ENCODE data around the gene KCNK3.

Gene KCNK3

GRCh38 chr2:26666671-26667070 lies 25.9 kb upstream of the KCNK3 start:
- no peak for DNase-seq

GRCh38 chr2:26668041-26668440 lies 24.5 kb upstream of the KCNK3 start:
- DNase-seq, result no peak

- DNase-seq, result no peak
Observed at GRCh38 chr2:26668856-26669750, 23.4 kb upstream of the KCNK3 start.

GRCh38 chr2:26670171-26670570 lies 22.4 kb upstream of the KCNK3 start:
- no peak for DNase-seq

- DNase-seq, result no peak
Observed at GRCh38 chr2:26670931-26671460, 21.5 kb upstream of the KCNK3 start.

GRCh38 chr2:26671691-26672090 lies 20.8 kb upstream of the KCNK3 start:
- no peak for DNase-seq

- no peak for DNase-seq
Observed at GRCh38 chr2:26672112-26672817, 20.3 kb upstream of the KCNK3 start.

GRCh38 chr2:26672818-26673393 lies 19.6 kb upstream of the KCNK3 start:
- DNase-seq, result no peak

- DNase-seq, result no peak
Observed at GRCh38 chr2:26674002-26674751, 18.3 kb upstream of the KCNK3 start.

- DNase-seq, result no peak
Observed at GRCh38 chr2:26674771-26675170, 17.8 kb upstream of the KCNK3 start.

GRCh38 chr2:26675651-26676255 lies 16.8 kb upstream of the KCNK3 start:
- DNase-seq, result no peak

- no peak for DNase-seq
Observed at GRCh38 chr2:26678035-26678434, 14.5 kb upstream of the KCNK3 start.

GRCh38 chr2:26679867-26680266 lies 12.7 kb upstream of the KCNK3 start:
- no peak for DNase-seq

GRCh38 chr2:26681656-26682055 lies 10.9 kb upstream of the KCNK3 start:
- DNase-seq, result no peak

GRCh38 chr2:26682155-26682554 lies 10.4 kb upstream of the KCNK3 start:
- DNase-seq, result no peak

- no peak for DNase-seq
Observed at GRCh38 chr2:26683583-26683982, 8.9 kb upstream of the KCNK3 start.

GRCh38 chr2:26685341-26685740 lies 7.2 kb upstream of the KCNK3 start:
- no peak for DNase-seq

GRCh38 chr2:26685989-26686839 lies 6.3 kb upstream of the KCNK3 start:
- DNase-seq, result no peak

- no peak for DNase-seq
Observed at GRCh38 chr2:26687328-26687727, 5.2 kb upstream of the KCNK3 start.

- DNase-seq, result no peak
Observed at GRCh38 chr2:26687801-26688200, 4.7 kb upstream of the KCNK3 start.

GRCh38 chr2:26691161-26691560 lies 1.4 kb upstream of the KCNK3 start:
- no peak for DNase-seq
